Upper lobe of right lung (tissue), 1 donor: ENCODE results near the gene OXLD1. TPM values are rescaled to one million over a fixed set of nuclear protein-coding genes. Genes with fewer than 3 reads are reported as not detected.

Source experiments
- ATAC-seq: fragments of 200-7000 bp; cut with Tn5 transposase; one replicate; pipeline ENCODE4 v1.9.1; 2020; ENCODE audit warnings: mild to moderate bottlenecking, moderate library complexity
- DNase-seq: peaks from one replicate; pipeline ENCODE4 v3.0.0-alpha.2; 2020
- H3K27ac ChIP-seq: fragments of 200-600 bp; one replicate; pipeline ENCODE4 v1.8.0; 2022
- H3K27me3 ChIP-seq: fragments of 200-600 bp; one replicate; pipeline ENCODE4 v1.8.0; 2022; ENCODE audit warnings: mild to moderate bottlenecking
- H3K36me3 ChIP-seq: fragments of 200-600 bp; one replicate; pipeline ENCODE4 v1.8.0; 2022
- H3K4me1 ChIP-seq: fragments of 200-600 bp; one replicate; pipeline ENCODE4 v1.8.0; 2022
- H3K4me3 ChIP-seq: fragments of 200-600 bp; one replicate; pipeline ENCODE4 v1.8.0; 2022; ENCODE audit warnings: mild to moderate bottlenecking
- H3K9me3 ChIP-seq: fragments of 200-600 bp; one replicate; pipeline ENCODE4 v1.8.0; 2022
- intact Hi-C: fragments of 100-400 bp; cut with DNase I; formaldehyde crosslinking; loops from one replicate; pipeline ENCODE4 v1.11.0; 2022
- total RNA-seq: library from RNA; stranded (reverse); fragmentation: NEBNext Ultra II Directional; extraction: Animal tissue kit (Norgen Biotek cat#: 25700); gene quantifications from one replicate; pipeline ENCODE4 v1.2.1, GENCODE V29; 2021
- TF ChIP-seq, protein P1 (sequence below): fragments of 200-600 bp; IDR thresholded peaks from one replicate; pipeline ENCODE4 v1.8.0; 2022; ENCODE audit warnings: antibody characterized with exemption
- donor health status: DM: no; HTN: yes; CAD: no; lungs with severe emphysema.

The OXLD1 gene
- total RNA-seq, 1 donor from 2014 or later, result 26.7 TPM

DNA sequence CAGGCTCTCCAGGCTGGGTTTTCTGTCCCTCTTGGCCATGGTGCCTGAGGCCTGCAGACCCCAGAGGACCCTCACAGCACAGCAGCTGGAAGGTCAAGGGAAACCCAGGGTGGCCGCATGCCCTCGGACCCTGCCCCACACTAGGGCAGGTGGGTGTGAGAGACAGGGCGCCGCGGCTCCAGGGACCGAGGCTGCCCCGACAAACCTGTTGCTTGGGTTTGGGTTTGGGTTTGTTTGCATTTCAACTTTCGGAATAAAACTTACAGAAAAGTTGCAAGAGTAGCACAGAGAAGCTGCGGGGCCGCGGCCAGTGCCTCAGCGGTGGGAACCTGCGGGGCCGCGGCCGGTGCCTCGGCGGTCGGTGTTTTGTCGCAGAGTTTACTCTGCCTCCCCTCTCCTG, 25.2 kb upstream of the OXLD1 start:
- no peak overlapping the region for H3K4me3 ChIP-seq
- intact Hi-C loops, result no loop called here
- no peaks in the 10 kb centered on the region for H3K9me3 ChIP-seq
- ATAC-seq (no peak), DNase-seq (no peak)
- H3K27ac ChIP-seq, result no peak overlapping the region
- H3K4me1 ChIP-seq, result no peaks in the 10 kb centered on the region
- TF ChIP-seq, protein P1, sequence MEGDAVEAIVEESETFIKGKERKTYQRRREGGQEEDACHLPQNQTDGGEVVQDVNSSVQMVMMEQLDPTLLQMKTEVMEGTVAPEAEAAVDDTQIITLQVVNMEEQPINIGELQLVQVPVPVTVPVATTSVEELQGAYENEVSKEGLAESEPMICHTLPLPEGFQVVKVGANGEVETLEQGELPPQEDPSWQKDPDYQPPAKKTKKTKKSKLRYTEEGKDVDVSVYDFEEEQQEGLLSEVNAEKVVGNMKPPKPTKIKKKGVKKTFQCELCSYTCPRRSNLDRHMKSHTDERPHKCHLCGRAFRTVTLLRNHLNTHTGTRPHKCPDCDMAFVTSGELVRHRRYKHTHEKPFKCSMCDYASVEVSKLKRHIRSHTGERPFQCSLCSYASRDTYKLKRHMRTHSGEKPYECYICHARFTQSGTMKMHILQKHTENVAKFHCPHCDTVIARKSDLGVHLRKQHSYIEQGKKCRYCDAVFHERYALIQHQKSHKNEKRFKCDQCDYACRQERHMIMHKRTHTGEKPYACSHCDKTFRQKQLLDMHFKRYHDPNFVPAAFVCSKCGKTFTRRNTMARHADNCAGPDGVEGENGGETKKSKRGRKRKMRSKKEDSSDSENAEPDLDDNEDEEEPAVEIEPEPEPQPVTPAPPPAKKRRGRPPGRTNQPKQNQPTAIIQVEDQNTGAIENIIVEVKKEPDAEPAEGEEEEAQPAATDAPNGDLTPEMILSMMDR, result no peak
- H3K27me3 ChIP-seq, result no peaks in the 10 kb centered on the region
- H3K36me3 ChIP-seq, result peaks cover 97% of the 10 kb centered on the region

DNA sequence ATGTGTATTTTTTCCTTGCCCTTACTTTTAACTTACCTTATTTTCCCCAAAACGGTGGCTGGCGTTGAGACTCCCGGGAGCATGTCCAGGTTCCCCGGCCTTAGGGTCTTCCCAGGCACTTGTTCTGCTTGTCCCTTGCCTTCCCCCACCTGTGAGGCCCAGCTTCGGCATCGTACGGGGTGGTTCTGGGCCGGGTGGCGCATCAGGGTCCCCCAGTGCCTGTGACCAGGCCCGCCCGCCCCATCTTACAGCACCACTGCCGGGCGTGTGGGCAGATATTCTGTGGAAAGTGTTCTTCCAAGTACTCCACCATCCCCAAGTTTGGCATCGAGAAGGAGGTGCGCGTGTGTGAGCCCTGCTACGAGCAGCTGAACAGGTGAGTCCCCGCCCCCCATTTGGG, 24.8 kb upstream of the OXLD1 start:
- Histone ChIP-seq H3K27ac (no peak overlapping the region), H3K36me3 (peaks cover 97% of the 10 kb centered on the region), H3K27me3 (no peaks in the 10 kb centered on the region), H3K4me1 (no peaks in the 10 kb centered on the region), H3K4me3 (no peak overlapping the region), H3K9me3 (no peaks in the 10 kb centered on the region)
- no peak for ATAC-seq
- no peak for DNase-seq
- intact Hi-C loops, result no loop called here
- TF ChIP-seq, protein P1, result no peak

DNA sequence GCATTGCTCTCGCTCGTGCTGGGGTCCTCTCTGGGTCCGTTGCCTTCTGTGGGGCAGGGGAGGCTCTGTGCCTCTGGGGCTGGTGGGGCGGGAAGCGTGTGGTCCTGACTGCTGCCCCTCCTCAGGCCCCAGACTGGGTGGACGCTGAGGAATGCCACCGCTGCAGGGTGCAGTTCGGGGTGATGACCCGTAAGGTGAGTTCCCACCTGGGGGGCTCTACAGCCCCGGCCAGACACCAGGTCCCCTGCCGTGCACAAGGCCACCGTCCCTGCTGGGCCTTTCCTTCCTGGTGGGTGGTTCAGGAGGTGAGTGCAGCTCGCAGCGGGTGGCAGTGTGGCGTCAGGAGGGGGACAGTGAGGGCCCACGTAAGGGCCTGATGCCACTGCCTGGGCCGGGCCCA, 24.1 kb upstream of the OXLD1 start:
- ATAC-seq, result no peak
- Histone ChIP-seq H3K36me3 (peaks cover 97% of the 10 kb centered on the region), H3K9me3 (no peaks in the 10 kb centered on the region), H3K4me3 (no peak overlapping the region), H3K27ac (no peak overlapping the region), H3K4me1 (peaks cover 5% of the 10 kb centered on the region), H3K27me3 (no peaks in the 10 kb centered on the region)
- no peak for DNase-seq
- intact Hi-C loops, result no loop called here
- TF ChIP-seq, protein P1, result no peak

DNA sequence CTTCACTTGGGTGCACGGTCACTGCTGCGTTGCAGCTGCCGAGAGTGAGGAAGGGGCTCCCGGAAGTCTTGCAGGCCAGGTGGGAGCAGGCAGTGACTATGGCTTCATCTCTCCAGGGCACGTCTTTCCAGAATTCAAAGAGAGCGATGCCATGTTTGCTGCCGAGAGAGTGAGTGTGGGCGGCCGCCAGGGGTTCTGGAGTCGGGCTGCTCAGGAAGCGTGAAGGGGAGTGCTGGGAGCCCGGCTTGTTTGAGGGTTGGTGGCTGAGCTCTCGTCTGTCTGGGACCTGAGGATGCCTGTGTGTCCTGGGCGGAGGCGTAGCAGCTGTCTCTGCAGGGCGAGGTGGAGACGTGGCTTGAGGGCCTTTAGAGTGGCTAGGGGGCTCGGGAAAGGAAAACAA, 23.7 kb upstream of the OXLD1 start:
- peaks cover 95% of the 10 kb centered on the region for H3K36me3 ChIP-seq
- H3K27me3 ChIP-seq, result no peaks in the 10 kb centered on the region
- TF ChIP-seq, protein P1, result no peak
- intact Hi-C loops, result no loop called here
- DNase-seq, result no peak
- ATAC-seq, result no peak
- no peaks in the 10 kb centered on the region for H3K9me3 ChIP-seq
- no peak overlapping the region for H3K27ac ChIP-seq
- H3K4me3 ChIP-seq, result no peak overlapping the region
- H3K4me1 ChIP-seq, result peaks cover 10% of the 10 kb centered on the region

DNA sequence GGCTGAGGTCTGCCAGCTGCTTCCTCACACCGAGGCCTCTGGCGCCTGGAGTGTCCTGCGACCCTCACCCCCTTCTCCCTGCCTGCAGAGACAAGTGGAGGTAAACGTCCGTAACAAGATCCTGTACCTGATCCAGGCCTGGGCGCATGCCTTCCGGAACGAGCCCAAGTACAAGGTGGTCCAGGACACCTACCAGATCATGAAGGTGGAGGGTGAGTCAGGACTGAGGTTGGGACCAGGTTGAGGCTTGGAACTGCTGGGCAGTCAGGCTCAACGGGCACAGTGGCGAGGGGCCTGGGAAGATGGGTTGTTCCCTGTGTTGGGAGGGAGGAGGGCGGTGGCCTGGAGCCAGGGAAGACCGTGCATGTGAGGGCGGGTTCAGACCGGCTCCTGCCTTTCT, 22.2 kb upstream of the OXLD1 start:
- Histone ChIP-seq H3K36me3 (peaks cover 80% of the 10 kb centered on the region), H3K4me3 (no peak overlapping the region), H3K27me3 (no peaks in the 10 kb centered on the region), H3K27ac (no peak overlapping the region), H3K9me3 (no peaks in the 10 kb centered on the region), H3K4me1 (peaks cover 18% of the 10 kb centered on the region)
- no peak for DNase-seq
- intact Hi-C loops, result no loop called here
- no peak for ATAC-seq
- TF ChIP-seq, protein P1, result no peak
